Stimulated activated effector memory CD8-positive, alpha-beta T cell treated with anti-CD3 and anti-CD28 coated beads, Interleukin-12 subunit alpha, Interleukin-12 subunit beta, amount 100 ng/mL, for 72 hours (primary cell): ENCODE results near the gene GPR160.
"Not testable (repeated sequence)": the region's sequence is repeated elsewhere in the genome, so short reads cannot be mapped to it uniquely, and the experiment has no call there.

ENCODE experiments used
- ATAC-seq: fragments of 150-1000 bp; cut with Tn5 transposase; 2 replicates; pipeline ENCODE4 v1.10.0; 2021
- DNase-seq, 2 donors: peaks; one replicate each; pipeline ENCODE4 v3.0.0; 2021 to 2022; ENCODE audit warnings: low spot score in 2 of 2
- H3K27ac Mint-ChIP-seq: one replicate; pipeline ENCODE4 v1.8.0; 2022; ENCODE audit warnings: mild to moderate bottlenecking, mixed read lengths
- H3K36me3 Mint-ChIP-seq: one replicate; pipeline ENCODE4 v1.8.0; 2022; ENCODE audit warnings: mild to moderate bottlenecking, mixed read lengths
- H3K4me1 Mint-ChIP-seq: one replicate; pipeline ENCODE4 v1.8.0; 2022; ENCODE audit warnings: mixed read lengths
- H3K4me3 Mint-ChIP-seq: one replicate; pipeline ENCODE4 v1.8.0; 2022; ENCODE audit warnings: mild to moderate bottlenecking, mixed read lengths
- H3K9me3 Mint-ChIP-seq: one replicate; pipeline ENCODE4 v1.8.0; 2022; ENCODE audit warnings: mixed read lengths

Gene GPR160

GRCh38 chr3:170102431-170102830, 64.6 kb downstream of the GPR160 start:
- H3K4me3 Mint-ChIP-seq, result no peak overlapping the region
- ATAC-seq (no peak), DNase-seq (no peak)
- H3K4me1 Mint-ChIP-seq, result peaks cover 11% of the 10 kb centered on the region
- no peaks in the 10 kb centered on the region for H3K9me3 Mint-ChIP-seq
- peak overlapping the region; percentile 58 for H3K27ac Mint-ChIP-seq
- peaks cover 97% of the 10 kb centered on the region for H3K36me3 Mint-ChIP-seq

GRCh38 chr3:170107941-170108340, 70.1 kb downstream of the GPR160 start:
- Mint-ChIP-seq H3K4me3 (no peak overlapping the region), H3K27ac (peak overlapping the region; percentile 62), H3K9me3 (no peaks in the 10 kb centered on the region), H3K4me1 (peaks cover 20% of the 10 kb centered on the region), H3K36me3 (peaks cover 92% of the 10 kb centered on the region)
- ATAC-seq (no peak), DNase-seq (no peak)

- Mint-ChIP-seq H3K27ac (no peak overlapping the region), H3K4me1 (peaks cover 20% of the 10 kb centered on the region), H3K4me3 (no peak overlapping the region), H3K9me3 (no peaks in the 10 kb centered on the region), H3K36me3 (peaks cover 92% of the 10 kb centered on the region)
- no peak for ATAC-seq
- no peak for DNase-seq
These were observed 71.2 kb downstream of the GPR160 start for GRCh38 chr3:170108955-170109354.

GRCh38 chr3:170109579-170110293, 71.9 kb downstream of the GPR160 start:
- DNase-seq (no peak), ATAC-seq (peak; percentile 70)
- no peaks in the 10 kb centered on the region for H3K9me3 Mint-ChIP-seq
- no peak overlapping the region for H3K4me3 Mint-ChIP-seq
- H3K27ac Mint-ChIP-seq, result peak overlapping the region; percentile 5
- H3K4me1 Mint-ChIP-seq, result peaks cover 20% of the 10 kb centered on the region
- H3K36me3 Mint-ChIP-seq, result peaks cover 92% of the 10 kb centered on the region

GRCh38 chr3:170111147-170111771, 73.5 kb downstream of the GPR160 start:
- H3K27ac Mint-ChIP-seq, result peak overlapping the region; percentile 33

GRCh38 chr3:170114165-170114564, 76.4 kb downstream of the GPR160 start:
- H3K27ac Mint-ChIP-seq, ATAC-seq, DNase-seq, H3K4me3 Mint-ChIP-seq, H3K9me3 Mint-ChIP-seq: not testable (repeated sequence)
- H3K36me3 Mint-ChIP-seq, result peaks cover 95% of the 10 kb centered on the region
- H3K4me1 Mint-ChIP-seq, result peaks cover 19% of the 10 kb centered on the region

More at GRCh38 chr3:170111147-170111771, 73.5 kb downstream of the GPR160 start:
- Mint-ChIP-seq H3K4me1 (peaks cover 20% of the 10 kb centered on the region), H3K9me3 (no peaks in the 10 kb centered on the region), H3K4me3 (no peak overlapping the region), H3K36me3 (peaks cover 92% of the 10 kb centered on the region)
- ATAC-seq (no peak), DNase-seq (no peak)

- Mint-ChIP-seq H3K4me1 (no peaks in the 10 kb centered on the region), H3K27ac (no peak overlapping the region), H3K36me3 (peaks cover 100% of the 10 kb centered on the region), H3K9me3 (no peaks in the 10 kb centered on the region), H3K4me3 (no peak overlapping the region)
- ATAC-seq, result no peak
- DNase-seq, result no peak
These were observed 79.3 kb downstream of the GPR160 start for GRCh38 chr3:170117134-170117533.

- H3K4me3 Mint-ChIP-seq, result no peak overlapping the region
- H3K4me1 Mint-ChIP-seq, result peaks cover 11% of the 10 kb centered on the region
- H3K36me3 Mint-ChIP-seq, result peaks cover 94% of the 10 kb centered on the region
- no peak for DNase-seq
- peak; percentile 24 for ATAC-seq
- H3K27ac Mint-ChIP-seq, result peak overlapping the region; percentile 69
- H3K9me3 Mint-ChIP-seq, result no peaks in the 10 kb centered on the region
These were observed 90.6 kb downstream of the GPR160 start for GRCh38 chr3:170128259-170128976.

GRCh38 chr3:170128977-170129431, 91.2 kb downstream of the GPR160 start:
- Mint-ChIP-seq H3K4me3 (no peak overlapping the region), H3K4me1 (peaks cover 11% of the 10 kb centered on the region), H3K36me3 (peaks cover 94% of the 10 kb centered on the region), H3K9me3 (peaks cover 2% of the 10 kb centered on the region), H3K27ac (peak overlapping the region; percentile 69)
- DNase-seq (no peak), ATAC-seq (peak; percentile 99)

- peaks cover 2% of the 10 kb centered on the region for H3K9me3 Mint-ChIP-seq
- peaks cover 100% of the 10 kb centered on the region for H3K36me3 Mint-ChIP-seq
- no peak for DNase-seq
- ATAC-seq, result no peak
- H3K27ac Mint-ChIP-seq, result no peak overlapping the region
- no peak overlapping the region for H3K4me3 Mint-ChIP-seq
- peaks cover 14% of the 10 kb centered on the region for H3K4me1 Mint-ChIP-seq
These were observed 92.7 kb downstream of the GPR160 start for GRCh38 chr3:170130532-170130931.

- Mint-ChIP-seq H3K4me3 (no peak overlapping the region), H3K27ac (no peak overlapping the region), H3K4me1 (peaks cover 17% of the 10 kb centered on the region), H3K9me3 (peaks cover 2% of the 10 kb centered on the region), H3K36me3 (peaks cover 96% of the 10 kb centered on the region)
- DNase-seq, result no peak
- no peak for ATAC-seq
These were observed 94.5 kb downstream of the GPR160 start for GRCh38 chr3:170132335-170132734.
